ENCODE data around the gene THAP3.

The THAP3 gene

GRCh38 chr1:6673816-6674398 lies 49.2 kb downstream of the THAP3 start:
- no peak overlapping the region for H3K4me3 ChIP-seq (ENCODE audit: low read depth, low read length)
- in situ Hi-C loops (cut with HindIII; ENCODE audit: low sequenced_read_pairs): no loop called here
- no peak for TF ChIP-seq CTCF (IDR thresholded peaks at IDR 0.05; ENCODE audit: low read depth, low read length)
- DNase-seq (ENCODE audit: low read depth, low spot score): no peak

GRCh38 chr1:6674771-6675170 lies 50.1 kb downstream of the THAP3 start:
- no peak for DNase-seq (ENCODE audit: low read depth, low spot score)
- no peak overlapping the region for H3K4me3 ChIP-seq (ENCODE audit: low read depth, low read length)
- in situ Hi-C loops (cut with HindIII; ENCODE audit: low sequenced_read_pairs): no loop called here
- TF ChIP-seq CTCF (IDR thresholded peaks at IDR 0.05; ENCODE audit: low read depth, low read length): no peak

- no peak for TF ChIP-seq CTCF (IDR thresholded peaks at IDR 0.05; ENCODE audit: low read depth, low read length)
- in situ Hi-C loops (cut with HindIII; ENCODE audit: low sequenced_read_pairs): no loop called here
- H3K4me3 ChIP-seq (ENCODE audit: low read depth, low read length): no peak overlapping the region
- no peak for DNase-seq (ENCODE audit: low read depth, low spot score)
These were observed 51.3 kb downstream of the THAP3 start for GRCh38 chr1:6675941-6676340.
